NCI-H146 (cell line): Measurements from ENCODE around the gene FGGY.
A peak's percentile ranks its signal among the peaks of the same experiment; 100 is the strongest.

Experiments used
- DNase-seq: peaks from one replicate; lab custom pipeline; 2025; lab: John Stamatoyannopoulos, UW

FGGY gene

DNA sequence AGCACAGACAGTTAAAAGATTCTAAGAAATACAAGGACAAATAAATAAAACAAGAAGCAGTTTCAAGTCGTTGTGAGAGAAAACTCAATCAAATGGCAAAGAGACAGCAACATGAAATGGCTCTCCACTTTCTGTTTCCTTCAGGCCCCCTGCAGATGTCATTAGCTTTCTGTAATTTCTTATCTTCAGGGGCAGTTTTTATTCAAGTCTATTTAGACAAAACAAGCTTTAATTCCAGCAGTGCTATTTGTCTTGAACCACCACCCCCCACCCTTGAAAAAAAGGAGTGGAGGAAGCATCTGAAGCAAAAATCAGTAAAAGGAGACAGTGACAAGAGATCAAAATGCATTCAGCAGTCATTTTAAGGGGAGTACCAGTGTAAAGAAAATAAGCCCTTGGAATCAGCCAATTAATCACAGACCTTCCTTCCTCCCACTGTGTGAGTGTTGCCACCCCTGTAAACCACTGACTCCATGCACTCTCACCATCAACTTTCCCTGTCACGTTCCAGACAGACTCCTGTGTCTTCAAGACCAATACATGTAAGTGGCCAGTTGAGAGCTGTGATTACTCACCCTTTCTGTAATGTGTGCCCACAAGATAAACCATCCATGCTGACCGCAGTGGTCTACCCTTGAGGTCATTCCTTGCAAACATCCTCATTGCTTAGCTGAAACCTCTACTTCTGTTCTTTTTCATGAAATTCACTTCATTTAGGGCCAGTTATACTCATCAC, 381.8 kb downstream of the FGGY start:
- peak; percentile 9 for DNase-seq

DNA sequence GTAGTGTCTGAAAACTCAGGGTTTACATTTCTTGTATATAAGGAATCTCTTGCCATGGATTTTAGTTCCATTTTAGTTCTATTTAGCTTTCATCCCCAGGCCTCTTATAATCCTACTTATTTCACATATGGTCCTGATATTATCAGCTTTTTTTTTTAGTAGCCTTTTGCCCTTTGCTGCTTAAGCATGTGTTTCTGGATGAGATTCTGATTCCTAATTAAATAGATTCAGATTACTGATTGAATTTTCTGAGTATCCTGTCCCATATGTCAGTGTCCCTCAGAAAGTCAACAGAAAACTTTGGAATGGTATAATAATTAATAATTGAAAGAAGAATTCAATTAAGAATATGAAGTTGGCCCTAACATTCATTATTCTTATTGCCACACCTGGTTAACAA, 383.1 kb downstream of the FGGY start:
- DNase-seq, result no peak

DNA sequence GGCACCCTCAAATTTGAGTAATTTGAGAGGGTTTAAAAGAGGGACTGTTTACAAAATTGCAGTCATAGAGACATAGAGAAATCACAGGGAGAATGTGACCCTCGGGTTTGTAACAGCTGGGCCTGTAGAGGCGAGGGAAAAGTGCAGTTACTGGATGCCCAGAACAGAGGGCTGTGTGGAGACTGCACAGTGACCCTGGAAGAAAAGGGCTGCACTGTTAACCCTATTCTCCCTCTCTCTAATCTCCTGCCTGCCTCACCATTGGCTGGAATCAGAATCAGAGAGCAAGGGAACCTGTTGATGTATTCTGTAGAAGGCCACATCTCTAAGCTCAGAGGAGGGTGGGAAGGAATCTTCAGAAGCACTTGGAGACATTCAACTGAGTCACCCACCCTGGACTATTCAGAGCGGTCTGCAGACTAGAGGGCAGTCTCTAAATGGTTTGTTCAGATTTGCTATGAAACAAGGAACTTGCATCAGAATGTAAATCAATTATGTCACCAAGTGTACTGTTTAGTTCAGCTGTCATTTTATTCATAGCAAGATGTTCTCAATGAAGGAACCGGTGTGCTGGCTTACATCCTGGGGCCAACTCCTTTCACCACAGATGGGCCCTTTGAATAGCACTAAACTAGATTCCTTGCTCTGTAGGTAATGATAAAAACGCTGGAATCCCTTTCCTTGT, 385.6 kb downstream of the FGGY start:
- DNase-seq, result no peak

DNA sequence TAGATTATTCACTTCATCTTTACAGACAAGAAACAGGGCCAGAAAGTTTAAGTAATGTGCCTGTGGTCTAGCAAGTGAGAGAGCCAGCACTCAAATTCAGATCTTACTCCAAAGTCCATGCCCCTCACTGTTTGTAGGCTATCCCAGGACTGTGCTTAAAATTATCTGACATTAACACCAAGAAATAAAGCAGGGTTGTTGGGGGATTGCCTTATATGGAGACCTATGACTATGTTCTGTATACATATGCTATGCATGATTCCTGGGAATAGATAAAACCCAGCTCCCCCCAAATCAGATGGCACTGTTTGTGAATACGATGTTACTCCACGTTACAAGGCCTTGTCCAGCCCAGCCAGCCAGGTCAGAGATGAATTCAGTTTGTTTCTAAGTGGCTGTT, 386.3 kb downstream of the FGGY start:
- no peak for DNase-seq

DNA sequence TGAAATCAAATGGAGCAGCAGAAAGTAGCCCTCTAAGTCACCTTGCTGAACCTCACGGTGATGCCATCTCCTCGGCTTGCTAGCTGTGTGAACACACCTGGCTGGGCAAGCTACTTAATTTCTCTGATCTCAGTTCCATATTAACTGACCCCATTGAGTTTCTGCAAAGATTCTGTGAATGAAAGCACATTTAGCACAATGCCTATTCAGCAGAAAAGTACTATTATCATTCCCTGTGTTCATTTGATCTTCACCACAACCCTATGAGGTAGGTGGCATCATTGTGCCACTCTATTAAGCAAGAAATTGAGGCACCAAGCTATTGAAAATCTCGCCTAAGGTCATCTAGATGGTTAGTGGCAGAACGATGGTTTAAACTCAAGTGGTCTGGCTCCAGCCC, 387.8 kb downstream of the FGGY start:
- DNase-seq, result no peak

DNA sequence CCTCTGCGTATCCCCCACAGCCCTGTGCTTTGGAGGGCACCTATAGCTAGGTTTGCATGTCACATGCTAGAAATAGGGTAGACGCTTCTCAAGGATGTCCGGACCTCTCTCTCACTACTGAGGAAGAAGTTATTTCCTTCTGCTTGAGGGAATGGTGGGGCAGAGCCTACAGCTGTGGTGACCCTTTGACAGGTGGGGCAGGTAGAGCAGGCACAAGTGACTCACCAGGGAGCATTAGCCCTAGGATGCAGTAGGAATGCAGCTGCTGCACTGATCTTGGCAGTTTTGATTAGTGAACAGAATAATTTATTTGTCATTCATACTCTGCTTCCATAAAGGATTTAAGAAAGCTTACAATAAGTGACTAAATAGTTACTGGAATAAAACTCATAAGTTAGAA, 388.2 kb downstream of the FGGY start:
- no peak for DNase-seq

DNA sequence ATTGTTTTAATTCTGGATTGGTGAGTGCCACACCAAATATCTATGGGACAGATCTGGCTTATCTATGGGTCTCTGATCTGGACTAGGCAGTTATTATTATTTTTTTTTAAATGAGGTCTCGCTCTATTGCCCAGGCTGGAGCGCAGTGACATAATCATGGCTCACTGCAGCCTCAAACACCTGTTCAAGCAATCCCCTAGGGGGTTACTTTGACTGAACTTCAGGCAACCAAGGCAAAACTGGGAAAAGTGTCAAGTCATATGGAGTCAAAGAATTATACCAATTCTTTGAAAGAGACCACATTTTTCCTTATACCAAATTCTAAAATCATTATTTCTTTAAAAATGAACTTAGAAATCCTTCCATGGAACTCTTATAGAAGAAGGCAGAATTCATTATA, 388.8 kb downstream of the FGGY start:
- peak; percentile 7 for DNase-seq

DNA sequence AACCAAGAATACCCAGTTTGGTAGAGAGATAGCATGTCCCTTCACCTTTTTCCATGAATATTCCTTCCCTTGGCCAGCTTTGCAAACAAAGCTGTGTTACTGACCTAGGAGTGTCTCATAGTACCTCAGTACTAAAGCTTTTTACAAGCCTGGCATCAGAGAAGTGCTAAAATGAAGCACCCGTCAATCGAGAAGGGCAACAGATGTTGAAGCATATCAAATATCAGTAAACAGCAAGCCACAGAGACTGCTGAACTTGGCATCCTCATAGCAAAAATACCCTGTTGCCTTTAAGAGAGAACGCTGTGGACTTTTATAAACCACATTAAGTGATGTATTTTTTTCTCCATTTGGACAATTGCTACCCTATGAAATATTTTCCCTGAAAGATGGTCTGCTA, 389.3 kb downstream of the FGGY start:
- DNase-seq, result peak; percentile 4

DNA sequence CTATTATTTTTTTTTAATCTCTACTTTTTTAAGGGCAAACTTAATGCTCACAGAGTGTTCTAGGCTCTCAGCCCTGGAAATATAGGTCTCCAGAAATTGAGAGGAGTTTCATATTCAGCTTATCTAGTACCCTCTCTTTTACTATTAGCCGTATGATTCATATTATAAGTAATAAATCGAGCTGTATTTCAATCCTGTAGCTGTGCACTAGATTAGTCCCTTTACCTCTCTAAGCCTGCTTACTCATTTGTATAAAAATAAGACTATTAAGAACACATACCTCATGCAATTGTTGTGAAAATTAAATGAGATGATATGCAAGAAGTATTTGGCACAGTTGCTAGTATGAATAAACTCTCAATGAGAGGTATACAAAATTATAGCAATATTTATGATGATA, 389.7 kb downstream of the FGGY start:
- no peak for DNase-seq

DNA sequence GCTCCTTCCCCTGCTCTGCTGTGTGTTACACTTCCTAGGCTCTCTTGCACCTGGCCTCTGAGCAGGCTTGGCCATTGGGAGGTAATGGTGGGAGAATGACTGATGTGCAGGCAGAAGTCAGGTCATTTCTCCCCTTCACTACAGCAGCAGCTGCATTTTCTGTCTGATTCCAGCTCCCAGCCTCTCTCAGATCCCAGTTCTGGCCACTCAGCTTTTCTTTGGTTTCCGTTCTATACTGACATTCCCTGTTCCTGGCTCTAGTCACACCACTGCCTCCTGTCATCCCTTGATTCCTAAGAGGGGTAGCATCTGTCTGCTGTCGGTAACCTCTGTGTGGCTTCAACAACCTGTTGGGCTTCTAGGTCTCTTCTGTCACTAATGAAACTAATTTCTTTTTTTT, 390.2 kb downstream of the FGGY start:
- DNase-seq, result no peak

DNA sequence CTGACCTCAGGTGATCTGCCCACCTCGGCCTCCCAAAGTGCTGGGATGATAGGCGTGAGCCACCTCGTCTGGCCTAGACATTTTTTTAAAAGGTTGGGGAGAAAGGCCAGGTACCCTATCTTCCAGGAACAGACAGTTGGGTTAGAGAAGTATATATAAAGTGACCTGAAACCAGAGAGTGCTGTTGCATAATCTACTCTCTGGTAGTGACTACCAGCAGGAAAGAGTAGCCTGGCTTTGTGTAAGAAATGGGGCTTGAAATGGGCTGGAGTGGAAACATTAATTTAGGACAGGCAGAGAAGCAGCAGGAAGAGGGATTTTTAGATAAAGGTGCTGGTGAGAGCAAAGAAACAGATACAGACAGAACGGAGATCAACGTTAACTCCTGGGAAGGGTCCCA, 392.1 kb downstream of the FGGY start:
- no peak for DNase-seq

DNA sequence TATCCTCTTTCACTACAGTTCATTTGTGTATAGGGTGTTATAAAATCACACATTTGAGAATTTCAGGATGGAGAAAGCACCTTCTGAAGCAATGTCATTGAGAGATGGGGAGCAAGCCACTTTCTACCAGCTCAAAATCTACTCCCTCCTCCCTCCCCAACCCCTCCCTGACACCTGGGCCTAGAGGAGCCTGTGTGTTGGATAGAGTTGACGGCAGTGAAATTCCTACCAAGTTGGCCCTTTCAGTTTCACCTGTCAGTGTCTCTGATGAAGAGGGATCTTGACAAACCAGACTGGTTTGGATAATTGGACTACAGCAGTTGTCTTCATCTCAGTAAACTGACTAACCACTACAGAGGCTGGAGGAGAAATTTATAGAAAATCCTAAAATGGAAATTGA, 392.8 kb downstream of the FGGY start:
- no peak for DNase-seq

DNA sequence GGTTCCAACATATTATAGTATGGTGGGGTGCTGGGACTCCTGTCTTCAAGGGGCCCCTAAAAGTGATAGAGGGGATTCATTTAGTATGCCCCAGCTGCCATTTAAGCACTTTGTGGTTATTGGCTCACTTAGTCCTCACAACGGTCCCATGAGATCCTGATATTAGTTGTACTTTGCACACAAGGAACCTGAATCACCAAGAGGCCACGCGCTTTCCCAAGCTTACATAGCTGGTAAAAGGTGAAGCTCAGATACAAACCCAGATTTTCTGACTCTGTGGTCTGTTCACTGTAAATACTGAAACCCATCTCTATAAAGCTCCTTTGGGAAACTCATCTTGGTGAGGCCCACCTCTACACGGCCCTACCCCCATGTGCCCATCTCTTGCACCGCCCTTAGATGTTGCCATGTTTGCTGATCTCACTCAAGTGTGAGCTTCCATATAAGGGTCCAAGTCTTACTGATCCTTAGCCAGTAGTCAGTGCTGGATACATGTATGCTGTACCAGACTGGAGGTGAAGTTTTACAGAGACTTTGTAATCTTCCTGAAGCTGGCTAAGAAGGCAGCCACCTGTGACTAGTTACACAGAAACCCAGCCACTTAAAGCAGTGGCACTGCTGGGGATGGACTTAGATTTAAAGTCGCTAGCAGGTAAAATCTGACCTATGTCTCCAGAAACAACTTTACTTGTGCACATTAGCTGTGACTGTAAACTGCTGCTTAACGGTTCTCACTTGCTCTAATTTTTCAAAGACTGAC, 393.5 kb downstream of the FGGY start:
- no peak for DNase-seq

DNA sequence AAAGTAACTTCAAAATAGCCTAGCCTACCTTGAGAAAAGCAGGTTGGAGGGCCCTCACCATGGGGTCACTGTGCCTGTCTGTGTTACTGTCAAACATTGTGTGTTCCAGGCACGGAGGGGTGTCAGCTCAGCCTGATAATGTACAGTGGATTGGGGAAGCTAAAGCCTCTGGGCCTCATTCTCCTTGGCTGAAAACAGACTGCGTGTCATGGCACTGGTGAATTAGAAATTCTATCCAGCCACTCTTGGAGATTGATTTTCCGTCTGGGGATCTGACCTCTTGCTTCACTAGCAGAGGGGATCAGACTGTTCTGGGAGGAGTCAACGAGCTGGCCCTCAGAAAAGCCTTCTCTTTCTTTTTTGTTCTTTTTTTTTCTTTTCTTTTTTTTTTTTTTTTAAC, 394.4 kb downstream of the FGGY start:
- no peak for DNase-seq

DNA sequence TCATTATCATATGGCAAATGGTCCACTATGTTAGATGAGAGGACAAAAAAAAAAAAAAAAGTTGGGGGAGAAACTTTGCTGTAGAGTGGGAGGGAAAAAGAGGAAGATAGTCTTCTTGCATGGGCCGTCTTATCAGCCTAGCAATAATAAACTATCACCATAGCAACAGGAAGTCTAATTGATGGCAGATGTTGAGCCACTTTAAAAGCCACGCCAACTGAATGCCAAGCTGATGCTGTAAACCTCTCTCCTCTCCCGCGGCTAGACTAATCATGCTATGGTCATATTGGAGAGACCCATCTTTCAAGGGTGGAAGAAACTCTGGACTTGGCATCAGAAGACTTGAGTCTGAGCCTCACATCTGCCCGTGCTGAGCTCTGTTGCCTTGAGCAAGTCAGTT, 395.7 kb downstream of the FGGY start:
- DNase-seq, result peak; percentile 68

DNA sequence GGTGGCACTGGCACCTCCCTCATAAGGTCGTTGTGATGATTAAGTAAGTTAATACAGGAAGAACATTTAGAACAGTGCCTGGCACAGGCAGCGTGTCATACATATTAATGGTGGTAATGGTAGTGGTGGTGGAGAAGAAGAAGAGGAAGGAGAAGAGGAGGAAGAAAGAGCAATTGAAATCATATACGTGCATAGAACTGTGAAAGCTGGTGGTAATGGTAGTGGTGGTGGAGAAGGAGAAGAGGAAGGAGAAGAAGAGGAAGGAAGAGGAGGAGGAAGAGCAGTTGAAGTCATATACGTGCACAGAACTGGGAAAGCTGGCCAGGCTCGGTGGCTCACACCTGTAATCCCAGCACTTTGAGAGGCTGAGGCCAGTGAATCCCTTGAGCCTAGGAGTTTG, 396.5 kb downstream of the FGGY start:
- no peak for DNase-seq

DNA sequence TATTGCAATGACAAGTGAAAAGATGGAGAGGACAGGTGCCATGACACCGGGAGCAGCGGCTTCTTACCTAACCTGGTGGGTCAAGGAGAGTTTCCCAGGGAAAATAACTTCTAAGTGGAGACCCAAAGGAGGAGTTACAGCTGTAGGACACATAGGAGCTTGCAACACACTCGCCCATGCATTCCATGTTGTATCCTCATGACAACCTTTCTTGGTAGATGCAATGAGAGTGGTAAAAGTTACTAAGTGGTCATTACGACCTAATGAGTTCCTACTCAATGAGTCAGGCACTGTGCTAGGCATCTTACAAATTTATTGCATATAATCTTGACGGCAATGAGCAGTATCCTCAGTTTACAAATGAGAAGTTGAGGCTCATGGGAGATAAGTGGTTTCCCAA, 398.4 kb downstream of the FGGY start:
- DNase-seq, result no peak

DNA sequence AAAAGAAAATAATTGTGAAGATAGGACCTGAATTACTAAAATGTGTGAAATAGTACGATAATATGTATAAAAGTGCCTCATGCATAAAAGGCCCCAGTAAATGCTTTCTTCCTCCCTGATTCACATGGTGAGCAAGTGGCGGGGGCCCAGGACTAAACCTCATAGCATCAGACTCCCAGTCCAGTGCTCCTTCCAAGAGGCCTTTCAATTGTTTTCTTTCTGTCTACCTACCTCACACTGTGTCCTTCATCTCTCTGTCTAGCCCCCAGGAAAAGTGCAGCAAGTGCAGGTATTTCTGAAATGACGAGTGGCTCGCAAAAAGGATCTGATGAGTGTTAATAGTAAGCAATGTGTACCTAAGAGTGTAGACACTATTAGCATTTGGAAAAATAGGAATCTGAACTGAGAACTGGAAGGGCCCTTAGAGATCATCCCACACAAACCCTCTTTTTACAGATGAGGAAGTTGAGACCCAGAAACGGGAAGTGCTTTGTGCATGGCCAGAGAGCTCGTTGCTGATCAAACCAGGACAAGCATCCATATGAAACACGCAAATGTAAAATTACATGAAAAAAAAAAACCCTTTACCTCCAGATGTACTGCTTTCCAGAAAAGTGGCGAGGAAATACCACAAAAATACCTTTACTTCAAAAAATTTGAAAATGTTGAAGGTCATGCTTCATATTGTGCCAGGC, 399.7 kb downstream of the FGGY start:
- no peak for DNase-seq

DNA sequence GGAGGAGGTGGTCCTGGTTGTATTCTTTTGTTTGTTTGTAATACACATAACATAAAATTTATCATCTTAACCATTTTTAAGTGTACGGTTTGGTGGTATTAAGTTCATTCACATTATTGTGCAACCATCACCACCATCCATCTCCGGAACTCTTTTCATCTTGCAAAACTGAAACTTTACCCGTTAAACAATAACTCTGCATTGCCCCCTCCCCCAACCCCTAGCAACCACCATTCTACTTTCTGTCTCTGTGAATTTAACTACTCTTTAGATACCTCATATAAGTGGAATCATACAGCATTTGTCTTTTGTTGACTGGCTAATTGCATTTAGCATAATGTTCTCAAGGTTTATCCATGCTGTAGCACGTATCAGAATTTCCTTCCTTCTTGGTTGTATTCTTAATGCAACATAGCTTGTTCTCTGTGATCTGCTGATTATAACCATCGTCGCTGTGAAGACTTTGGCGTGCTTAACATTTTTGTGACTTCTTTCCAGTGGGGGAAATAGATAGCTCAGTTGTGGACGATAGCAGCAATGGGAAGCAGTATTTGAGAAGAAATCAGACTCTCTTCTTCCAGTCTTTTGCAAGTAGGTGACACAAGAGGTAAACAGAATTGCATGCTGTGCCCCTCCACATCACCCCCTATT, 400.4 kb downstream of the FGGY start:
- no peak for DNase-seq

DNA sequence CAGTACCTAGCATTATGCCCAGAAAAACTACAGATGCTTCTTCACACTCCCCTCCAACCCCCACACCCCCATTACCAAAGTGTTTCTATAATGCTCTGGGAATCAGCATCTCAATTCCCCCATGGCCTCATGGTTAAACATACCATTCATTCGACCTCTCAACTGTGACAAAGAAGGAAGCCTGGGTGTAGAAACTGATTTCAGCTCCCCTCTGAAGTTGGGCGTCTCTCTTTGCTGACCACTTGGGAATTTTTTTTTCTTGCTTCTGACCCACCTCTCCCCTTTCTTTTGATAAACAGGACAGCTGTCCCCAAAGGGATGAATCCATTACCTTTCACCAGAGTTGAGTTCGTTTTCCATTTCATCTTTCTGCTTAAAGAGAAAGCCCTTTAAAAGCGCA, 401.5 kb downstream of the FGGY start:
- no peak for DNase-seq

DNA sequence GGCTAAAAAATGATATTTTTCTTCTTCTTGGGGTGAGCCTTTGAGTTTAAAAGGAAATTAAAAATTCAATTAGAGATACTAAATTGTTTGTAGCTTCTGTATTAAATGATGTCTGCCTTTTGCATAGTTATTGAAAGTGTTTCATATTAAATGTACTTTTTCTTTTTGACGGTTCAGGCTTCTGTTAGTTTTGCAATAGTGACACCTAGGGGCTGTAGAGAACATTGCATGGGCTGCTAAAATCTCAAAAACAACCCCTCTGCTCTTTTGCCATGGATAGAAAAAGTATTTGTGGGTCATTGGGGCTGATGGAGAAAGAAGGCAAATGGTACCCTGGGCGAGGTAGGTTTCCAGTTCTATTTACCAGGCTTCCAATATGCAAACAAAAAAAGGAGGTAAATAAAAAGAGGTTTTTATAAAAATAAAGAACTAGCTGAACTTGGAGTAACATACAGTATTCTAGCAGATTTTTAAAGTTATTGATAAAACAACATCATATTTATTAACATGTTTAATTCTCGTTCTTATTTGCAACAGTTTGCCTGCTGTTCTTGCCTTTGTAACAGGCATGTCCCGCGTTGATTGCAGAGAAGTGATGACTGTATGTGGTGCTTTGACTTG, 402.4 kb downstream of the FGGY start:
- DNase-seq, result peak; percentile 27

DNA sequence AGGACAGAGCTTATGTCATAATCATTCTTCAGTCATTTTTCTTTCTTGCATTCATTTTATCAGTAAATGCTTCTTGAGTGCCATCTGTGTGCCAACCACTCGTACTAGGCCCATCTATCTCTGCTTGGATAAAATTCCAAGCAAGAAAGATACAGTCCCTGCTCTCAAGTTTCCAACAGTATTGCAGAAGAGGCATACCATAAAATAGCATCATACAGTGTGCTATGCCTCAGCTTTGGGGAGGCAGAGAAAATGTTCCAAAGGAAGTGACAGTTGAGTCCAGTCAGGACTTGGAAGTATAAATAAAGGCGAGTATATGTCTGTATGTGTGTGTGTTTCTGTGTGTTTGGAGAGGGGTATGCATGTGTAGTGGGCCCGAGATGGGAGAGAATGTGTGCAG, 404.5 kb downstream of the FGGY start:
- no peak for DNase-seq
